Nephron progenitor cell (in vitro differentiated cells): ENCODE measurements around the gene DPP10.

Experiments
- DNase-seq: peaks from one replicate; pipeline ENCODE4 v3.0.0; 2021
- H3K27ac Mint-ChIP-seq: 2 replicates; pipeline ENCODE4 v1.8.0; 2021; ENCODE audit warnings: mild to moderate bottlenecking, moderate library complexity, mixed read lengths
- H3K27me3 Mint-ChIP-seq: 2 replicates; pipeline ENCODE4 v1.8.0; 2021; ENCODE audit warnings: mild to moderate bottlenecking, low read depth, mixed read lengths; ENCODE audit not compliant: poor library complexity
- H3K36me3 Mint-ChIP-seq: 2 replicates; pipeline ENCODE4 v1.8.0; 2021; ENCODE audit warnings: low read depth, mixed read lengths
- H3K4me1 Mint-ChIP-seq: 2 replicates; pipeline ENCODE4 v1.8.0; 2021; ENCODE audit warnings: mixed read lengths
- H3K4me3 Mint-ChIP-seq: 2 replicates; pipeline ENCODE4 v1.8.0; 2021; ENCODE audit warnings: mild to moderate bottlenecking, moderate library complexity, mixed read lengths
- H3K9me3 Mint-ChIP-seq: 2 replicates; pipeline ENCODE4 v1.8.0; 2021; ENCODE audit warnings: mild to moderate bottlenecking, moderate library complexity, mixed read lengths
- TF ChIP-seq, protein P1 (sequence below): fragments of 200-600 bp; sonication (generic); IDR thresholded peaks from 2 replicates; pipeline ENCODE4 v1.5.0; 2021; ENCODE audit warnings: antibody characterized with exemption

DPP10 gene

DNA sequence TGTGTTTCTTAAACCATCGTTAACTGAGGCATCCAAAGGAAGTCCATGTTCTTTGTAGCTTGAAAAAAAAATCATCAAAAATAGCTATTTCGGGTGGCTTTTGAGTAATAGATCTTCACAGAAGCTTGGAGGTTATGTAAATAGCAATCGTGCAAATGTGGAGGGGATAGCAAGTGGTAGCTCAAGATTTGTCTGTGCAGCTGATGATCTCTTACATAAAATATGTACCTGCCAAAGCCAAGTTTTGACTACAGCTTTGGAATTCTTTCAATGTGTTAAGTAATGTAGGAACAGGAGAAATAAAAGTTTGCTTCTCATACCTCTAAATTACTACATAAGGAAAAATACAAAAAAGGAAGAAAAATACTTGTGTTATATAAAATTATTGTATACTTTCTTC, 1432.0 kb downstream of the DPP10 start:
- Mint-ChIP-seq H3K9me3 (no peaks in the 10 kb centered on the region), H3K36me3 (no peaks in the 10 kb centered on the region), H3K4me1 (no peaks in the 10 kb centered on the region), H3K27me3 (no peaks in the 10 kb centered on the region), H3K4me3 (no peak overlapping the region), H3K27ac (no peak overlapping the region)
- TF ChIP-seq, protein P1, sequence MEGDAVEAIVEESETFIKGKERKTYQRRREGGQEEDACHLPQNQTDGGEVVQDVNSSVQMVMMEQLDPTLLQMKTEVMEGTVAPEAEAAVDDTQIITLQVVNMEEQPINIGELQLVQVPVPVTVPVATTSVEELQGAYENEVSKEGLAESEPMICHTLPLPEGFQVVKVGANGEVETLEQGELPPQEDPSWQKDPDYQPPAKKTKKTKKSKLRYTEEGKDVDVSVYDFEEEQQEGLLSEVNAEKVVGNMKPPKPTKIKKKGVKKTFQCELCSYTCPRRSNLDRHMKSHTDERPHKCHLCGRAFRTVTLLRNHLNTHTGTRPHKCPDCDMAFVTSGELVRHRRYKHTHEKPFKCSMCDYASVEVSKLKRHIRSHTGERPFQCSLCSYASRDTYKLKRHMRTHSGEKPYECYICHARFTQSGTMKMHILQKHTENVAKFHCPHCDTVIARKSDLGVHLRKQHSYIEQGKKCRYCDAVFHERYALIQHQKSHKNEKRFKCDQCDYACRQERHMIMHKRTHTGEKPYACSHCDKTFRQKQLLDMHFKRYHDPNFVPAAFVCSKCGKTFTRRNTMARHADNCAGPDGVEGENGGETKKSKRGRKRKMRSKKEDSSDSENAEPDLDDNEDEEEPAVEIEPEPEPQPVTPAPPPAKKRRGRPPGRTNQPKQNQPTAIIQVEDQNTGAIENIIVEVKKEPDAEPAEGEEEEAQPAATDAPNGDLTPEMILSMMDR, result no peak
- no peak for DNase-seq

DNA sequence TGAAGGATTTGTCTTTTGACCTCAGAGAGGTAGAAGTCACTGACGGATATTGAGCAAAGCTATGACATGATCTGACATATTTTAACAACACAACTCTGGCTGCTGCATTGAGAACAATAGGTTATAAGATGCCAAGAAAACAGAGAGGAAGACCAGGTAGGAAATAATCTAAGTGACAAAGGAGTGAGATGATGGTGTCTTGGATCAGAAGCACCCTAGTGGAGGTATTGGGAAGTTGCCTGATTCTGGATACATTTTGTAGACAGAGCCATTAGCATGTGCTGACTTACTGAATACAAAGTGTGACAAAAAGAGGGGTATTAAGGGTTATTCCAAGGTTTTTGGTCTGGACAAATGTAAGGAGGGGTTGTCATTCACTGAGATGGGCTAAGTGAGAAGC, 1438.1 kb downstream of the DPP10 start:
- TF ChIP-seq, protein P1, result peak; percentile 42
- no peak for DNase-seq
- H3K4me1 Mint-ChIP-seq, result no peaks in the 10 kb centered on the region
- H3K27ac Mint-ChIP-seq, result no peak overlapping the region
- H3K4me3 Mint-ChIP-seq, result no peak overlapping the region
- no peaks in the 10 kb centered on the region for H3K9me3 Mint-ChIP-seq
- no peaks in the 10 kb centered on the region for H3K27me3 Mint-ChIP-seq
- no peaks in the 10 kb centered on the region for H3K36me3 Mint-ChIP-seq

DNA sequence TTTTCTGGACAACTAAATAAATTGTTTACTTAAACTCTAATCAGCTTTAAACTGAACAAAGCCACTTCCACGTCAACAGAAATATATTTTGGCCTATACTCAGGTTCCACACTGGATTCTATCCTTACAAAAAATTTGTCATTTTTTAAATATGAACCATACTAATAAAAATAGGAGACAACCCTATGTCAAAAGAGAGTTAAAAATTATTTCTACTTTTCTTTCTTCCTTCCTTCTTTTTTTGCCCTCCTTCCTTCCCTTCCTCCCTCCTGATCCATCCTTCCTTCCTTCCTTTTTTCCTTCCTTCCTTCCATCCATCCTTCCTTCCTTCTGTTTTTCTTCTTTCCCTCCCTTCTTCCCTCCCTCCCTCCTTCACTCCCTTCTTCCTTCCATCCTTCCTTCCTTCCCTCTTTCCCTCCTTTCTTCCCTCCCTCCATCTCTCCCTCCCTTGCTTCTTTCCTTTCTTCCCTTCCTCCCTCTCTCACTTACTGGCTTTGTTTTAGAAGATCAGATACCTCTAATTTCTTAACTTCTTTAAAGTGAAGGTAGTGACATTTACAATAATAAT, 1444.9 kb downstream of the DPP10 start:
- Mint-ChIP-seq H3K4me3 (no peak overlapping the region), H3K27me3 (no peaks in the 10 kb centered on the region), H3K4me1 (no peaks in the 10 kb centered on the region), H3K36me3 (peaks cover 12% of the 10 kb centered on the region), H3K9me3 (peaks cover 30% of the 10 kb centered on the region), H3K27ac (no peak overlapping the region)
- TF ChIP-seq, protein P1, result no peak
- no peak for DNase-seq
